ENCODE measurements around the gene DEPDC5. TPM values are rescaled to one million over a fixed set of nuclear protein-coding genes. Genes with fewer than 3 reads are reported as not detected.
"Not testable (repeated sequence)": the region's sequence is repeated elsewhere in the genome, so short reads cannot be mapped to it uniquely, and the experiment has no call there.

DEPDC5 gene
- polyA plus RNA-seq, 4 donors = 15.4 to 18.8 (median 16.1) TPM

DNA sequence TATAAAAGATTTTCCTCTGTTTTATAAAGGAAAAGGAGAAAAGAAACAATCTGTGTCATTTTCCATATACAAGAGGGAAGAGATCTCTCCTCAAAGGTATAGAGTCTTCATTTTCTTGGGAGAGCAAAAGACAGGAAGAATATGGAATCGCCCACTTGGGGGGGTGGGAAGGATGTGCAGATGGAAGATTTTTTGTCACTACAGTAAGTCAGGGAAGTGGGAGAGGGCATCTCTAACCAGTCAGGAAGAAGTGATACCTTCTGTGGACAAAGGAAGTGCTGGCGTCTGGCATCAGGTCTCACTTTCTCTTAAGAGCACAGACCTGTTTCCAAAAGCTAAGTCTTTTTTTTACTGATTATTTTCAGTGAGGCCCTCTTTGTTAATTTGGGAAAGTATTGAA lies 5.3 kb upstream of the DEPDC5 start:
- DNase-seq (ENCODE audit: low read depth in 4 of 4, low spot score in 3 of 4) = no peak

DNA sequence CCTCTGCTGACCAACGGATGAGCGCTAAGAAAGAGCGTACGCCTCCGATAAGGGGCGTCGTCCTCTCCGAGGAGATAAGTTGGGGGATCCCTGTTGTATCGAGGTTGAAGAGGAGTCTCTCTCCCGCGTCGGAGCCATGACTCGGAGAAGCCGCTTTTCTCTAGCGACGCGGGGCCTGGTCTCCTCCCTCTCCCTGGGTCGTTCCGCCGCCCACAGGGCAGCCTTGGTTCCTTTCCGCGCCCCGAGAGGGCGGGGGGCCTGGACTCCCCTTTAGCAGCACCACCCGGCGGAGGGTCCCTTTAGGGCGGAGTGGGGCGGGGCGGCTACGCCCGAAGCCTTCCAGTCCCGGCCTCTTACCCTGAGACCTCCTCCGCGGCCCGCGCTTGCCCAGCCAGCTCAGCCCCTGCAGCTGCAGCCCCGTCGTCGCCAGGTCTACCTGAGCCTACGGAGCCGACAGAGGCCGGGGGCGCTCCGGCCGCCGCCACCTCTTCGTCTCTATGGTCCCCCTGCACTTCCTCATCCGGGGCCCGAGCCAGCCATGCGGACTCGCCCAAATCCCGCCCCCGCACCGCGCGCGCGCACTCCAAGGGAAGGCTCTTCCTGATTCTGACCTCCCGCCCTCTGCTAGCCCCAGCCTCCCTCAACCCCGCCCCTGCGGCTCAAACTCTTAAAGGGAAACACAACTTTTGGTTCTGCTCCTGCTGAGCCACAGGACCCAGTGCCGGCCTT lies 4.0 kb upstream of the DEPDC5 start, which contains the start of gene PRR14L:
TSS of gene PRR14L (minus strand) at position 497 of the 729 bp plus-strand sequence. CDS start 11,272 bp downstream, outside the sequence.
- peak; percentile 93 to 95 (median 95) for DNase-seq (ENCODE audit: low read depth in 4 of 4, low spot score in 3 of 4)

DNA sequence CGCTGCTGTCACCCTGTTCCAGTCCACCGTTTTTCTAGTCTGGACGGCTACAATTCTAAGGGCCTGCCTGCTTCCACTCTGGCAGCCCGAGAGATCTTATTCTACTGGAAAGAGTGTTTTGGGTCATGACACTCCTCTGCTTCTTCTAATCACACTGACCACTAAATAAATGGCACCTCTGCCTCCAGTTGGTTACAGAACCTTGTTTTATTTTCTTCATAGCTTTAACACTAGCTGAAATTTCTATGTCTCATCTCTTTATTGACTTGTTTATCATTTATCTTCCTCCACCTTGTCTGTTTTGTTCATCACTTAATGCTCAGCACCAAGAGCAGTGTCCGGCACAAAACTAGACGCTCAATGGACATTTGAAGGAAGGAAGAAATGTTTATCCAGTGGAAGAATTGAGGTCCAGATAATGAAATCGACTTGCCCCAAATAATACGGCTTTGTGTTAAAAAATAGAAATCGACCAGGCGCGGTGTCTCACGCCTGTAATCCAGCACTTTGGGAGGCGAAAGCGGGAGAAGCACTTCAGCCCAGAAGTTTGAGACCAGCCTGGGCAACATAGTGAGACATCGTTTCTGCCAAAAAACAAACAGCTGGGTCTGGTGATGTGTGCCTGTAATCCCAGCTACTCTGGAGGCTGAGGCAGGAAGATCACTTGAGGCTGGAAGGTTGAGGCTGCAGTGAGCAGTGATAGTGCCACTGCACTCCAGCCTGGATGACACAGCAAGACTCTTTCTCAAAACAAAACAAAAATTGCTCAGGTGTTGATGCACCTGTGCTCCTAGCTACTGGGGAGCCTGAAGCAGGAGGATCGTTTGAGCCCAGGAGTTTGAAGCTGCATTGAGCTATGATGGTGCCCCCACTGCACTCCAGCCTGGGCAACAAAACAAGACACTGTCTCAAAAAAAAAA lies 3.2 kb upstream of the DEPDC5 start:
- DNase-seq (ENCODE audit: low read depth in 4 of 4, low spot score in 3 of 4) = no peak

GRCh38 chr22:31752096-31752847 lies 1.5 kb upstream of the DEPDC5 start:
- DNase-seq (ENCODE audit: low read depth in 4 of 4, low spot score in 3 of 4) = no peak

GRCh38 chr22:31753005-31753633 lies 700 bp upstream of the DEPDC5 start:
- peak in 1 of 4 donors; percentile 23 for DNase-seq (ENCODE audit: low read depth in 4 of 4, low spot score in 3 of 4)

DNA sequence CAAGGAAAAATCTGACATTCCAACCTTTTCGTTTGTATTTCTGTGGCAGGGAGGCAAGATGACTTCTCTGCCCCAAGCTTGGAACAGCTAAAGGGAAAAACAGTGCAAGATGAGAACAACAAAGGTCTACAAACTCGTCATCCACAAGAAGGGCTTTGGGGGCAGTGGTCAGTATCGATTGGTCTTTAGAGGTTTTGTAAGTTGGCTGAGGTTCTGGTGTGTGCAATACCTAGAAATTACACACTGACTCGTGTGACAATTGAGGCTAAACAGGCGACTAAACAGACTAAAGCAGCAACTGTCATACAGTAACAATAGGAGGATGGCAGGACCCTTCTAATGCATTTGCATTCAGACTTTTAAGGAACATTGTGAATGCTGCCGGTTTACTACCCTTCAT lies 994 bp downstream of the DEPDC5 start:
- DNase-seq (ENCODE audit: low read depth in 4 of 4, low spot score in 3 of 4) = no peak

DNA sequence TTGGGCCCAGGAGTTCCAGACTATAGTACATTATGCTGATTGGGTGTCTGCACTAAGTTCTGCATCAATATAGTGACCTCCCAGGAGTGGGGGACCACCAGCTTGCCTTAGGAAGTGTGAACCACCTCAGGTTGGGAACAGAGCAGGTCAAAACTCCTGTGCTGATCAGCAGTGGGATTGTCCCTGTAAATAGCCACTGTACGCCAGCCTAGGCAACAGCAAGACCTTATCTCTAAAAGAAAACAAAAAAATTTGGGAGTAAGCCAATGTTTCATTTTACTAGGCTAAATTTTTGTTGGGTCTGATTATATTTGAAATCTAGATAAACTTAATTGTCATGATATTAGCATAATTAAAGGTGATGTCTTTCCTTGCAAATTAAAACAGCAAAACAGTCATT lies 3.4 kb downstream of the DEPDC5 start:
- no peak for DNase-seq (ENCODE audit: low read depth in 4 of 4, low spot score in 3 of 4)

DNA sequence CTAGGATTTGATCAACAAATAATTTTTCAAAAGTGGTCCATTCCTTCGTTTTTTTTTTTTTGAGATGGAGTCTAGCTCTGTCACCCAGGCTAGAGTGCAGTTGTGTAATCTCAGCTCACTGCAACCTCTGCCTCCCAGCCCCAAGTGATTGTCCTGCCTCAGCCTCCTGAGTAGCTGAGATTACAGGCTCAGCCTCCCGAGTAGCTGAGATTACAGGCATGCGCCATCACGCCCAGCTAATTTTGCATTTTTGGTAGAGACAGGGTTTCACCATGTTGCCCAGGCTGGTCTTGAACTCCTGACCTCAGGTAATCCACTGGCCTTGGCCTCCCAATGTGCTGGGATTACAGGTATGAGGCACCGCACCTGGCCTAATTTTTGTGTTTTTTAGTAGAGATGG lies 5.0 kb downstream of the DEPDC5 start:
- not testable (repeated sequence) for DNase-seq (ENCODE audit: low read depth in 4 of 4, low spot score in 3 of 4)

GRCh38 chr22:31764785-31765184 lies 11.0 kb downstream of the DEPDC5 start:
- no peak for DNase-seq (ENCODE audit: low read depth in 4 of 4, low spot score in 3 of 4)

DNA sequence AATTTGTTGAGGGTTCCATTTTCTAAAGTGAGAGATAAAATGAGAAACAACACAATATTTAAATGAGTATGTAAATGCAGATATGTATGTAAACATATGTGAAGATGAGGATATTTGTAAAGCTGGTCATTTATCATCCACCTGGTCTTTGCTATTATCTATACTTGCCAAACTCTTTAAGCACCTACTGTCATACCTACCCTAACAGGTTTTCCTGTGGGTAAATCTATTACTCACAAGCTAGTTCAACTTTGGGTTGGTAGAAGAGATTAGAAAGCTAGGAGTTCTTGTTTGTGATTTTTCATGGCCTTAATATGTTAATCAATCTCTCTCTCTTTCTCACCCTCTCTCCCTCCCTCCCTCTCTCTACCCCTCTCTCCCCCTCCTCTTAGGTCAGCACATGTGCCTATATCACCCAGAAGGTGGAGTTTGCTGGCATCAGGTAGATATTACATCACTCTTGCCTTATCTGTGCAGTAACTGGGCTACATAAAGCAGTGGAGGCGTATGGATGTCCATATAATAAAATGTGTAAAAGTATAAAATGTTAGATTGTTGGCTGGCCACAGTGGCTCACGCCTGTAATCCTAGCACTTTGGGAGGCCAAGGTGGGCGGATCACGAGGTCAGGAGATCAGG lies 14.7 kb downstream of the DEPDC5 start:
- no peak for DNase-seq (ENCODE audit: low read depth in 4 of 4, low spot score in 3 of 4)

DNA sequence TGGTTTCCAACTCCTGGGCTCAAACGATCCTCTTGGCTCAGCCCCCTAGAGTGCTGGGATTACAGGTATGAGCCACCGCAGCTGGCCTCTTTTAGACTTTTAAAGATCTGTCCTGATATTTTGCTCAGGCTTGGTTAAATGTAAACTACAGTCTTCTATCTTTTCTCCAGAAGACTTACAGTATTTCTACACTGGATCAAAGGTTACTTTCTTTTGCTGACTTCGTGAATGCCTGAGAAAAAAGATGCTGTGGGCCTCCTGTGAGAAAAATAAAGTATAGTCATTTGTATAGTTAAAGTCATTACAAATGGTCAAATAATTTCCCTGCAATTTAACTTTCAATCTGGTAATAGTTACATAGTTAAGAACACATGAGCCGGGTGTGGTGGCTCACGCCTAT lies 19.6 kb downstream of the DEPDC5 start:
- DNase-seq (ENCODE audit: low read depth in 4 of 4, low spot score in 3 of 4) = no peak

- no peak for DNase-seq (ENCODE audit: low read depth in 4 of 4, low spot score in 3 of 4)
Measured at GRCh38 chr22:31776231-31776630, 22.4 kb downstream of the DEPDC5 start.

- no peak for DNase-seq (ENCODE audit: low read depth in 4 of 4, low spot score in 3 of 4)
Measured at GRCh38 chr22:31789803-31790202, 36.0 kb downstream of the DEPDC5 start.

DNA sequence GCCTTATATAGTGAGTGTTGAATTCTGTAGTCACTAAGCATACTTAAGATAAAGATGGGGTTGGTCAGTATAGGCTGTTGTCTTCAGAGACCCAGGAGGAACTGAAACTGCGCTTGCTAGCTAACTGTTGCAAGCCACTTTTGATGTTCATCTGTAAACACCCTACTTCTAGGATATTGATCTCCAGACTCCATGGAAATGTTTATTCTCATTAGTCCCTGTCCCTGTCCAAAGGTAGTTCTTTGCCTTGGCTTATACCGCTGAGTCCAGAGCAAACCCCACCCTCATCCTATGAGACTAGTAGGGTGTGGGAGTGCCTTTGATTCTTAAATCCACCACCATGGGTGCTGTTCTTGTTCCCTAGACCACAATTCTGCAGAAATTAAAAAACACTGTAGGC lies 36.4 kb downstream of the DEPDC5 start:
- no peak for DNase-seq (ENCODE audit: low read depth in 4 of 4, low spot score in 3 of 4)

DNA sequence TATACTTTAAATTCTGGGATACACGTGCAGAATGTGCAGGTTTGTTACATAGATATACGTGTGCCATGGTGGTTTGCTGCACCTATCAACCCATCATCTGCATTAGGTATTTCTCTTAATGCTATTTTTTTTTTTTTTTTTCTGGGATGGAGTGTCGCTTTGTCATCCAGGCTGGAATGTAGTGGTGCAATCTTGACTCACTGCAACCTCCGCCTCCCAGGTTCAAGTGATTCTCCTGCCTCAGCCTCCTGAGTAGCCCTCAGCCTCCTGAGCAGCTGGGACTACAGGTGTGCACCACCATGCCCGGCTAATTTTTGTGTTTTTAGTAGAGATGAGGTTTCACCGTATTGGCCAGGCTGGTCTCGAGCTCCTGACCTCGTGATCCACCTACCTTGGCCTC lies 45.5 kb downstream of the DEPDC5 start:
- DNase-seq (ENCODE audit: low read depth in 4 of 4, low spot score in 3 of 4) = not testable (repeated sequence)

GRCh38 chr22:31800065-31800464 lies 46.2 kb downstream of the DEPDC5 start:
- DNase-seq (ENCODE audit: low read depth in 4 of 4, low spot score in 3 of 4) = no peak

- not testable (repeated sequence) for DNase-seq (ENCODE audit: low read depth in 4 of 4, low spot score in 3 of 4)
Measured at GRCh38 chr22:31800861-31801260, 47.0 kb downstream of the DEPDC5 start.

GRCh38 chr22:31802575-31802974 lies 48.8 kb downstream of the DEPDC5 start:
- no peak for DNase-seq (ENCODE audit: low read depth in 4 of 4, low spot score in 3 of 4)

DNA sequence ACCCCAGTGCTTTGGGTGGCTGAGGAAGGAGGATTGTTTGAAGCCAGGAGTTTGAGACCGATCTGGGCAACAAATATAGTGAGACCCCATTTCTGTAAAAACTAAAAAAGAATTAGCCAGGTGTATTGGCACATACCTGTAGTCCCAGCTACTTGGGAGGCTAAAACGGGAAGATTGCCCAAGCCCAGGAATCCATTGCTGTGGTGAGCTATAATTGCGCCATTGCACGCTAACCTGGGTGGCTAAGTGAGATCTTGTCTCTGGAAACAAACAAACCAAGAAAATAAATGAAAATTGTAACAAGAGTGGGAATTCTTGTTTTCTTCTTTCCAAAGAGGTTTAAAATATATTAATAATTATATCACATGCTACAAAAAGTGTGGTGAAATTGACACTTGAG lies 52.9 kb downstream of the DEPDC5 start:
- DNase-seq (ENCODE audit: low read depth in 4 of 4, low spot score in 3 of 4) = no peak

Data from right renal pelvis (tissue), 4 donors.